IPS-15b (cell line): Measurements from ENCODE around the gene STT3B.

ENCODE experiments used
- H3K27me3 ChIP-seq: one replicate; pipeline ENCODE4 v1.6.1; 2013; ENCODE audit warnings: low read length; ENCODE audit not compliant: control insufficient read depth, insufficient read depth
- H3K36me3 ChIP-seq: one replicate; pipeline ENCODE4 v1.6.1; 2013; ENCODE audit warnings: low read length; ENCODE audit not compliant: control insufficient read depth, insufficient read depth
- H3K4me1 ChIP-seq: one replicate; pipeline ENCODE4 v1.6.1; 2013; ENCODE audit warnings: mild to moderate bottlenecking, low read length; ENCODE audit not compliant: control insufficient read depth, insufficient read depth
- H3K4me3 ChIP-seq: one replicate; pipeline ENCODE4 v1.5.1; 2013; ENCODE audit warnings: low read depth, low read length
- H3K9ac ChIP-seq: one replicate; pipeline ENCODE4 v1.6.1; 2013; ENCODE audit warnings: low read depth, mild to moderate bottlenecking, low read length
- H3K9me3 ChIP-seq: one replicate; pipeline ENCODE4 v1.6.1; 2013; ENCODE audit warnings: mild to moderate bottlenecking, low read length; ENCODE audit not compliant: control insufficient read depth, insufficient read depth

STT3B gene

DNA sequence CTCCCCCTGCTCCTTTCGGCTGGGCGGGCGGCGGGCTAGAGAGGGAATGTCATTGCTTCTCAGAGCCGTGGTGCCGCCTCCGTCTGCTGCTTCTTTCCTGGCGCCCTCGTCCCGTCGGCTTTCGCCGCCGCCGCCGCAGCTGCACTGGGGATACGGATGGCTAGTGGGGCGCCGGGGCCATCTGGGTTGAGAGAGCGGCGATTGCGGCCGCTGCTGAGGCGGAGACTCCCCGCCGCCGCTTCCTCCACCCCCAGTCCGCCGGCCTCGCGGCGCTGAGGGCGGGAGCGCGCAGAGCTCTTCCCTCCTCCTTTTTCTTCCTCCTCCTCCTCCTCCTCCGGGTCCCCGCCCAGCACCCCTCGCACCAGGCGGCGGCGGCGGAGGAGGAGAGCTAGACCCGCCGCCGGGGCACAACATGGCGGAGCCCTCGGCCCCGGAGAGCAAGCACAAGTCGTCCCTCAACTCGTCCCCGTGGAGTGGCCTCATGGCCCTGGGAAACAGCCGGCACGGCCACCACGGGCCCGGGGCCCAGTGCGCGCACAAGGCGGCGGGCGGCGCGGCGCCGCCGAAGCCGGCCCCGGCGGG, at the start of gene STT3B:
STT3B (plus strand) TSS at position 339 of the 582 bp plus-strand sequence; CDS start at position 413, 74 bp downstream.
- H3K4me1 ChIP-seq: peaks cover 19% of the 10 kb centered on the region
- peak within 1 kb of the TSS; percentile 98 for H3K9ac ChIP-seq
- no peaks in the 10 kb centered on the region for H3K9me3 ChIP-seq
- peak within 1 kb of the TSS; percentile 96 for H3K4me3 ChIP-seq
- peaks cover 4% of the 10 kb centered on the region for H3K36me3 ChIP-seq
- no peaks in the 10 kb centered on the region for H3K27me3 ChIP-seq

DNA sequence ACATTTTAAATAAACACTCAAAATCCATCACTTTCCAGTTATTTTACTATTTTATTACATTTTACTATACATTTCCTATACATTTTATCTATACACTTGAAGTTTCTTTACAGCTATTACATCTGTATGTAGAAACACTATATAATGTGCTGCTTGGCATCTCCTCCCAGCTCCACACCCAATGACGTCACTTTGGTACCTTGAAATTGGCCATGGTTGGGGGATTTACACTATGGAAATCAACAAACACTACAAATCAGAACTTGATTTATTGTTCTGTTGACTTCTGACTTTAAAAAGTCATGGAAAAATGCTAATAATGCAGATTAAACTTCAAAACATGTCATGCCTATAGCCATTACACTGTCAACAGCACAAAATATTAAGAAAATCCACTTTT, 48.9 kb upstream of the STT3B start:
- Histone ChIP-seq H3K4me1 (no peaks in the 10 kb centered on the region), H3K27me3 (no peaks in the 10 kb centered on the region), H3K9ac (no peak overlapping the region), H3K9me3 (no peaks in the 10 kb centered on the region), H3K4me3 (no peak overlapping the region), H3K36me3 (no peaks in the 10 kb centered on the region)

DNA sequence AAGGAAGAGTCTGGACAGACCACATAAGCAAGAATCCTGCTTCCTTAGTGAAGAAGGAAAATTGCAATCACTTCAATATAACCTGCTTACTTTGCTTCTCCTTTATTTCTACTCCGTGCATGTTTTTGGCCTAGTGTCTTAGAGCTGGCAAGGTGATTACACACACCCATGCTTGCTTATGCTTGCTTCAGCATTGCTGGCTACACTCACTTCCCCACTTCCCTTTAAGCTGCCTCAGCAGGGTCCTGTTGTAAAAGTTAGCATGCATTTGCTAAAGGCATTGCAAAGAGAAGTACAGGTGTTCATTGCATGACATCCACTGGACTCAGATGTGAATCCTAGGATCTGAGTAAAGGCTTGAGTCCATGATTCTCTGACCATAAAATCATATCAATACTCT, 47.5 kb upstream of the STT3B start:
- Histone ChIP-seq H3K4me3 (no peak overlapping the region), H3K27me3 (no peaks in the 10 kb centered on the region), H3K4me1 (no peaks in the 10 kb centered on the region), H3K36me3 (no peaks in the 10 kb centered on the region), H3K9ac (no peak overlapping the region), H3K9me3 (no peaks in the 10 kb centered on the region)

DNA sequence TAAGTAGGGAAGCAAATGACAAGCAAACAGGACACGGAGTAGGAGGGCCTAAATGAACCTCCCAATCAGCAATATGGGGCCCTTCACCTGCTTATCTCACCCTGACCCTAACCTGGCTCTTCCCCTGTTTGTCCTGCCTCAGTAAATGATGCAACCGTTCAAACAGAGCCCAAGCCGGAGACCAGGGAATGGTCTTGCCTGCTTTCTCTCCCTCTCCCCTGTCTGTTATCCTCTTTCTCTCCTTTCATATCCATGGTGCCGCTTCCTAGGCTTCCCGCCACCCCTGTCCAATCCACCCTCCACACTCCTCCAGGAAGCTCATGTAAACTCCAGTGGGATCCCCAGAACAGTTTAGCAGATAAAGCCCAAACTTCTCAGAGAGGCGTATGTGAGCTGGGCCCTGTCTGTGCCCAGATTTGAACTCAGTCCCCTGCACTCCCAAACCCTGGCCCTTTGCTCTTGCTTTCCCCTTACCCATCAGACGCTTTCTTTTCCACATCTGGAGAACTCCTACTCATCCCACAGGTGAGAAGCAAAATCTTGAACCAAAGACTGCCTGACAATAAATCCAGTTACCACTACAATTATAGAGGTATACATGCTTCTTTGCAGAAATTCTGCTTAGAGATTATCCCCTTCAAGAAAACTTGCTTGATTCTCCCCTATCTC, 45.7 kb upstream of the STT3B start:
- no peaks in the 10 kb centered on the region for H3K9me3 ChIP-seq
- H3K27me3 ChIP-seq: no peaks in the 10 kb centered on the region
- H3K36me3 ChIP-seq: no peaks in the 10 kb centered on the region
- no peaks in the 10 kb centered on the region for H3K4me1 ChIP-seq
- H3K4me3 ChIP-seq: no peak overlapping the region
- no peak overlapping the region for H3K9ac ChIP-seq

DNA sequence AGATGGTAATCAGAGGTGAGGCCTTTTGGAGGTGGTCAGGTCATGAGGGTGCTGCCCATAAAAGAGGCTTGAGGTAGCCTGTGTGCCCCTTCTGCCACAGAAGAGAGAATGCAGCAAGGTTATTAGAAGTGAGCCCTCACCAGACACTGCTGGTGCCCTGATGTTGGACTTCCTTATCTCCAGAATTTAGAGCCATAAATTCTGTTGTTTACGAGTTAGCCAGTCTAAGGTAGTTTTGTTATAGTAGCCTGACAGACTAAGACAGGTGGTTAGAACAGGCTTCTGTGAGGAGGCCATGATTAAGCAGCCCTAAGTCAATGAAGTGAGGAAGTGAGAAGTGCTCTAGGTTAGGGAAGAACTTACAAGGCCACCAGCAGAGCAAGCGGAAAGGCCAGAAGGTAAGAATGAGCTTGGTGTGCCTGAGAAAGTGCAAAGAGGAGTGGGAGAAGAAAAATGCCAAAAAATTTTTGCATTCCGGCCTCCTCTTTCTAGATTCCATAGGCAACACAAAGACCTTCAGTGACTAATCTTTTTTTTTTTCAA, 44.2 kb upstream of the STT3B start:
- Histone ChIP-seq H3K9ac (no peak overlapping the region), H3K9me3 (no peaks in the 10 kb centered on the region), H3K27me3 (no peaks in the 10 kb centered on the region), H3K4me3 (no peak overlapping the region), H3K4me1 (no peaks in the 10 kb centered on the region), H3K36me3 (no peaks in the 10 kb centered on the region)

DNA sequence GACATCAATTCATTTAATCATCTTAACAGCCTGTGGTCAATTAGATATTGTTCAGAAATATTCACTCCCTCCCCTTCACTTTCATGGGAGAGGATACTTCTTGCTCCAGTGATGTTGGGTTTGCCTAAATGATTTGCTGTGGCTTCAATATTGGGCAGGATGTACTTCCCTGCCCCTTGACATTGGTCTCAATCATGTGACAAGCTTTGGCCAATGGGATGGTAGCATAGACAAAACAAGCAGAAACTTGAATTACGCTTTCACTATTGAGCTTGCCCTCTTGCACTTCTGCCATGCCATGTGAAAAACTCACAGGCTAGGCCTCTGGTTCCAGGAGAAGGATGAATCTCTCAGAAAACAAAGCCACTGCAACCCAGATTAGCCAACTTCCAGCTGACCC, 42.2 kb upstream of the STT3B start:
- Histone ChIP-seq H3K4me3 (no peak overlapping the region), H3K9ac (no peak overlapping the region), H3K36me3 (no peaks in the 10 kb centered on the region), H3K4me1 (no peaks in the 10 kb centered on the region), H3K9me3 (no peaks in the 10 kb centered on the region), H3K27me3 (no peaks in the 10 kb centered on the region)

DNA sequence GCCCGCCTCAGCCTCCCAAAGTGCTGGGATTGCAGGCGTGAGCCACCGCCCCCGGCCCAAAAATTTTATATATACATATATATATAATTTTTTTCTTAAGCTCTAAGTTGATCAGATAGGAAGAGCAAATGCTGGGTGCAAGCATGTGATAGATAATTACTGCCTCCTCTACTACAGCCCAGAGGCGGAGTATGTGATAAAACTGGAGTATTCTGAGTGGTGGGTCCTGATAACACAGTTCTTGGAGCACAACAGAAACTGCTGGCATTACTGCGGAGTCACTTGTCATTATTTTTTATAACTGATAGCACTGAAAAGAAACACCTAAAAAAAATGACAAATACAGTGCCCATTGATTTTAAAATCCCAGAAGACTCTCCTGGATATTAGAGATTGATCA, 41.1 kb upstream of the STT3B start:
- Histone ChIP-seq H3K4me3 (no peak overlapping the region), H3K9me3 (no peaks in the 10 kb centered on the region), H3K27me3 (no peaks in the 10 kb centered on the region), H3K4me1 (no peaks in the 10 kb centered on the region), H3K9ac (no peak overlapping the region), H3K36me3 (no peaks in the 10 kb centered on the region)

DNA sequence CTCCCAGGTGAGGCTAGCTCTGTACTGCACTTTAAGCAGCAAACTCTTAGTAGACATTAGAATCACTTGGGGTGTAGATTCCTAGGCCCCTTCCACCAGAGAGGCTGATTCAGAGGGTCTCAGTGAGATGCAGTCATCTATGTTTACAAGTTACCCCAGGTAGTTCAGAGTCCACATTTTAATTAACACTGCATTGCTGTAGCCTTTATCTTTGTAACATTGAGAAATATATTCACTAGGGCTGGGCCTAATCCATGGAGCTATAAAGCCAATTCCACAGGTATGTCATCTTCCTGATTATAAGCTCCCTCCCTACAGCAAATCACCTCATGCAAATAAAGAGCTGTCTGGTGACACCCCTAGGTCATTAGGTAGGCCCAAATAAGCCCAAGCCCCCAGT, 39.6 kb upstream of the STT3B start:
- Histone ChIP-seq H3K27me3 (no peaks in the 10 kb centered on the region), H3K9ac (no peak overlapping the region), H3K4me1 (no peaks in the 10 kb centered on the region), H3K36me3 (no peaks in the 10 kb centered on the region), H3K9me3 (no peaks in the 10 kb centered on the region), H3K4me3 (no peak overlapping the region)

DNA sequence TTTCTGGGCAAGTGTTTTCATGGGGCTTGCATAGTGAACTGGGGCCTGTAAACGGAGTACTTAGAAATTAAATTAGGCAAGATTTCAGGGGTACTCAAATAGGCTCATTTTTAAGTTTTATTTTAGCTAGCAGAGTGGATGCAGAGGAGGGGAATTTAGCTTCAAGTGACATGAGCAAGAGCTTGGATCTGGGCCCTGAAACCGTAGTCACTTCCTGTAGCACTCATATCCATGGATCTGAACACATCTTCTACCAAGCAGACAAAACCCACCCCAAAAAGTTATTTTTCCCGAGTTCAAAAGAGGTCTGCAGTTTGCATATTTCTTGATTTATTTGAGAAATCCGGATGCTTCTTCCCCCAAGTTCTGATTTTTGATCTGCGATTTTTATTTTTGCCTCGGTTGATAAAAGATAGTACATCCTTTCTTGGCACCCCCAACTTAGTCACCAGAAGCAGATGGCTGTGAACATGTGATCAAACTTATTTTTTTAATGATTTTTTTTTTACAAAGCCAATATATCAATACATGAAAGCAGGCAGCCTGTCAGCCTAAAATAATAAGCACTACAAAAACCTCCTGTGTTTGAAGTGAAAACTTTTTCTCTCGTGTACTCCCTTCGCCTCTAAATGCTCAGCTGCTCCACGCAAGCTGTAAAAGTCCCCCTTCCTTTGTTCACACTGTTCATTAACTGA, 36.6 kb upstream of the STT3B start:
- H3K4me1 ChIP-seq: no peaks in the 10 kb centered on the region
- no peaks in the 10 kb centered on the region for H3K27me3 ChIP-seq
- no peak overlapping the region for H3K4me3 ChIP-seq
- H3K36me3 ChIP-seq: no peaks in the 10 kb centered on the region
- no peaks in the 10 kb centered on the region for H3K9me3 ChIP-seq
- H3K9ac ChIP-seq: no peak overlapping the region

DNA sequence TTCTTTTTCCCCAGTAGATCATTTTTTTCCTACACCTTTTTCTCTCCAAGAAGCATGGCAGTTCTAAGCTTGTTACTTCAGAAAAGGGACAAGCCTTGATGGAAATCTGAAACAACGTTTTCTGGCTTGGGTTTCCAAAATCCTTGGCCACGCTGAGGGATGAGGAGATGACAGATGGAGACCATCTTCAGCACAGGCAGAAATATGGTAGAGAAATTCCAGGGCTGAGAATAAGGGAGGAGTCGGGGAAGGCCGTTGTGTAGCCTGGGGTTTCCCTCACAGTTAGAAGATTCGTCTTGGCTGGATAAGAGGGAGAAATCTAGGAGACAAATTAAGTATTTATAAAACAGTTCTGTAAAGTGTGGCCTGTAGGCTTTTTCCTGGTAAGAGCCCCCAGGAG, 33.9 kb upstream of the STT3B start:
- H3K9ac ChIP-seq: no peak overlapping the region
- H3K4me1 ChIP-seq: no peaks in the 10 kb centered on the region
- H3K36me3 ChIP-seq: no peaks in the 10 kb centered on the region
- no peaks in the 10 kb centered on the region for H3K9me3 ChIP-seq
- H3K27me3 ChIP-seq: no peaks in the 10 kb centered on the region
- H3K4me3 ChIP-seq: no peak overlapping the region

DNA sequence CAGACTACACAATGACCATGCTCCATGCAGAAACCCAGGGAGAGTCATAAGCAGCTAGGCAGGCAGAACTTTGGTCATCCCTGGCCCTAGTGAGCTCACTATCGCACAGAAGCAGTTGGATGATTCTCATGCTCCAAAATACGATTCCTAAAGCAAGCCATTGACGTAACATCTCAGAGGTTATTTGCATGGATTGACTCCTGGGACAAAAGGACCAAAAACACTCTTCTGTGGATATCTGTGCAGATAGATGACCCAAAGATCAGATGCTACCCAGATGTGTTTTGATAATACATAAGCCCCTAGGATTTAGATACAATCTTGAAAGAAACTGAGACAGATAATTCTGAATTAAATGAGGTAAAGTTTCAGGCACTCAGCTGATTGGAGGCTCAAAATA, 33.4 kb upstream of the STT3B start:
- Histone ChIP-seq H3K4me3 (no peak overlapping the region), H3K36me3 (no peaks in the 10 kb centered on the region), H3K9me3 (no peaks in the 10 kb centered on the region), H3K27me3 (no peaks in the 10 kb centered on the region), H3K4me1 (no peaks in the 10 kb centered on the region), H3K9ac (no peak overlapping the region)

DNA sequence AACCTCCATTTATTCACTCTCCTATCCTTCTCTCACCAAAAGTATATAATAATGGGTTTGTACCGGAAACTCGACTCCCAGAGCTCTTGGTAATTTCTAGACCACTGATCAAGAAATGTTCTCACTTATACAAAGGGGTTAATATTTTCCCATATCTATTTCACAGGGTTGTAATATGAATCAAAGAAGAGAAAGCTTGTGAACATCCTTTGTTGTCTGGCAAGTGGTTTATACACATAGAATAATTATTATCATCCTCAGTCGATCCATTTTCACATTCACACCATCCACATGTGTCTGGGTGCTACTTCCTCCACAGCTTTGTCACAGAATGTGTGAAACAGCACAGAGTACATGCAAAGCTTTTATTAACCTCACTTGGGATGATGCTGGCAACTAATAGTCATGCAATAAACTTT, 29.9 kb upstream of the STT3B start:
- Histone ChIP-seq H3K27me3 (no peaks in the 10 kb centered on the region), H3K36me3 (no peaks in the 10 kb centered on the region), H3K4me1 (peaks cover 4% of the 10 kb centered on the region), H3K9me3 (no peaks in the 10 kb centered on the region), H3K4me3 (no peak overlapping the region), H3K9ac (no peak overlapping the region)
